Fibroblast of pulmonary artery (primary cell): ENCODE data around the gene SULT4A1.
"Not testable (repeated sequence)": the region's sequence is repeated elsewhere in the genome, so short reads cannot be mapped to it uniquely, and the experiment has no call there.

Experiments used
- DNase-seq: peaks from one replicate; pipeline ENCODE4 v3.0.0-alpha.2; 2010; ENCODE audit warnings: low read depth
- H3K4me3 ChIP-seq: replicated peaks from 2 replicates; pipeline ENCODE4 v1.5.1; 2011; ENCODE audit warnings: low read depth, mild to moderate bottlenecking, control low read depth, low read length, moderate library complexity
- CTCF ChIP-seq: IDR thresholded peaks from 2 replicates; pipeline ENCODE4 v1.5.1; 2011; ENCODE audit warnings: mild to moderate bottlenecking, control low read depth, low read length, inconsistent platforms; ENCODE audit errors: missing control alignments

SULT4A1 gene

DNA sequence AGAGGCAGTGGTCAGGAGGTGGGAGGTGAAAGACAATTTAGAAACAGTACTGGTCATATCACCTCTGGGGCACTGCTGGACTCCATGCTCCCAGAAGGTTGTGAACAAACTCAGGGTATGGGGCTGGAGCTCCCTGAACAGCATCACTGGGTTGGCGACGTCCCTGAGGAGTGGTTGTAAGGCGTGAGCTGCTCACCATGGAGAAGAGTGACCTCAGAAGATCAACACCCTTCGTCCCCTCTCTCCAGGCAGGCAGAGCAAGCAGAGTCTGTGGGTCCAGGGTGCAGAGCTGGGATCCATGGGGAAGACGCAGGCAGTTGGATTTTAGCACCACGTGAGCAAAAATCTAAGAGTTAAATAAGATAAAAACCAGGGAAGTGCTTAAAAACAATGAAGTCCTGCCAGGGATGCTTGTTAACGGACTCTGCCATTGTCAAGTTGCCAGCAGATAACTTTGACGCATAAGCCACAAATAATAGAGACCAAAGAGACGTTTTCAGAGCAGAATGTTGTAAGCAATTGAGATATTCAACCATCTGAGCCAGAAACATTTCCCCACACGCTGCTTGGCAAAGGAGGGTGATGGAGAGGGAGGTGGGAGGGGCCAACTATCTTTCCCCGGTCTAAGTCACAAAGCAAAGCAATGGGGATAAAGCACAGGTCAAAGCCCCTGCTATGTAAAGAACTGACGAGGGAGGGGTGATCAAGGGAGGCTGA is 15.9 kb upstream of the SULT4A1 start:
- DNase-seq = peak; percentile 64
- TF ChIP-seq CTCF = no peak
- H3K4me3 ChIP-seq = no peak overlapping the region

DNA sequence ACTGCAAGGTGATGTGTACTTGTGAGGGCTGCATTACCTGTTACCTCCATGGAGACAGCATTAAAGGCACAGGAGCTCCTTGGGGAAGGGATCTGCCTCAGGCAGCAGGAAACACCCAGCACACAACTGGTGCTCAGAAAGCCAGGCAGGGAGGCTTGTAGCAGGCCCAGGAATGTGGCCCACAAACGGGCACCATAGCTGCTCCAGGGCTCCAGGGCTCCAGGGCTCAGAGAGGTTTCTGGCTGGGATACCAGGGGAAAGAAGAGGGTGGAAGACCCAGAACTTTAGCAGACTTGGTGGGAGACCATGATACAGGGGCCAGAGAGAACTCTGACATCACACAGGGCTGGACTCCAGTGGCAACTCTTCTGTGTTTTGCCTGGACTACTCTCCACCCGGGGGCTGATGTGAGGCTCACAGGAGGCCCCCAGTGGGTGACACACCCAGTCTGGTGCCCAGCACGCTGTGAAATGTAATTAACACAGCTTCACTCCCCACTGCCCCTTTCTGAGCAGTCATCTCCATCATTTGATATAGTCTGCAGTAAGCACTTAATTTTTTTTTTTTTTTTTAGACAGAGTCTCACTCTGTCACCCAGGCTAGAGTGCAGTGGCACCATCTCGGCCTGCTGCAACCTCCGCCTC is 14.7 kb upstream of the SULT4A1 start:
- H3K4me3 ChIP-seq = no peak overlapping the region
- DNase-seq = no peak
- no peak for TF ChIP-seq CTCF

DNA sequence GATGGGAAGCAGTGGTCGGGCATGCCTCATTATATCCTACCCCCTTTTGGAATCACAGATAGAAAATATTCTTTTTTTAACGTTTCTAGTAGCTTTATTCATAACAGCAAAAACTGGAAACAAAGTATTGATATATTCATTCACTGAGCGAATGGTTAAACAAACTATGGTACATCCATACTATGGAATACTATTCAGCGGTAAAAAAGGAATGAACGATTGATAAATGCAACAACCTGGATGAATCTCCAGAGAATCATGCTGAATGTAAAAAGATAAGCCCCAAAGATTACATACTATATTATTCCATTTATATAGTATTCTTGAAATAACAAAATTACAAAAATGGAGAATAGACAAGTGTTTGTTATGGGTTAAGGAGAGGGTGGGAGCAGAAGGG is 7.5 kb upstream of the SULT4A1 start:
- no peak overlapping the region for H3K4me3 ChIP-seq
- no peak for DNase-seq
- TF ChIP-seq CTCF = no peak

- not testable (repeated sequence) for H3K4me3 ChIP-seq, DNase-seq
Observed at GRCh38 chr22:43869001-43869400, 6.7 kb upstream of the SULT4A1 start.

DNA sequence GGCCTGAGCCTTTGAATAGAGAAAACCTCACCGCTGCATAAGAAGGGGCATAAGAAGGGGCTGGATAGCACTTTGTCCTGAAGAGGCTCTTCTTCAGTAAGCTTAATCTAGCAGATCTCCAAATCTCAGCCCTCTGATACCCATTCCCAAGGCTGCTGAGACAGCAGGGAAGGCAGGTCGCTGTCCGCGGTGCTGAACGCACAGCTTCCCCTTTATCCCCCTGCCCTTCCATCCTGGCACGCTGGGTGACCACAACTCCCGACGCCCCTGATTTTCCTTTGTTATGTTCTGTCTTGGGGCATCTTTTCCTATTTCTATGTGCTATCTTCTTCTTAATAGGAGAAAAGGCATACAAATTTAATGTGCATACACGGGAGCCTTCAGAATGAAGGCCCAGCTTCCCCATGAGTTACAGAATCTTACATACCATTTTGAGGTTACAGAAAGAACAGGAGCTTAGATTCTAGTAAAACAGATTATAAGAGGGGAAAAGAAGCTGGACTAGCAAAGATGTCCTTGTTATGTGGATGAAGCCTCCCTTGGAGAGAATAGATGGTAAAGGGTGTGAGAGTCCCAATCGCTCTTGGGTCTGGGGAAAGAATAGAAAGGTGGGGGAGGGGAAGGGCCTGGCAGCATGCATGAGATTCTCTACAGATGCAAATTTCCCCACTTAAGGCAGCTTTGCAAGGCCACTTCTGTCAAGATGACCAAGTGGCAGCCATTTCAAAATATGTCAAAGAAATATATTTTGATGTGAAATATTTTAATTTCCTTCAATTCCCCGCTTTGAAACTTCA is 5.7 kb upstream of the SULT4A1 start:
- TF ChIP-seq CTCF = no peak
- peak; percentile 70 for DNase-seq
- no peak overlapping the region for H3K4me3 ChIP-seq

DNA sequence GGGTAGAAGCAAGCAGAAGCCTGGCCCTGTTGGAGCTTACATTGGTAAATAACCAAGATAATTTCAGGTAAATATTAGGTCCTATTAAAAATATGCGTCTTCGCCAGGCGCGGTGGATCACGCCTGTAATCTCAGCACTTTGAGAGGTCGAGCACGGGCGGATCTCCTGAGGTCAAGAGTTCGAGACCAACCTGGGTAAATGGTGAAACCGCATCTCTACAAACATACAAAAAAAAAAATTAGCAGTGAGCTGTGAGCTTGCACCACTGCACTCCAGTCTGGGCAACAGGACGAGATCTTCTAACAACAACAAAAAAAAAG is 529 bp upstream of the SULT4A1 start:
- no peak for DNase-seq
- peak overlapping the region; percentile 43 for H3K4me3 ChIP-seq
- TF ChIP-seq CTCF = no peak

DNA sequence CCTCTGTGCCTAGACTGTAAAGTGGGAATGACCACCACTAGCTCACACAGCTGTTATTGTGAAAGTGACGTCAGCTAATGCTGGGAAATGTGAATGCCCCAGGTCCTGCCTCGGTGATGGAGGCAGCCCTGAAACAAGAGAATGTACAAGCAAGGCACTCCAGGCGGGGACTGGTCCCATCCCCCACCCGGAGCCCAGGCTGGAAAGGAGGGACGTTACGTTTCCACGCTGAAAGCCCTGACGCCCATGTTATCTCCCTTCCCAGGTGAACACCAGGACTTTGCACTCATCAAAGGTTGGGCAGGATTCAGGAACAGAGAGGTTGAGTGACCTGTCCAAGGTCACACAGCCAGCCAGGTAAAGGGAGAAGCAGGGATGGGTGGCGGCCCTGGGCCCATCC is 784 bp downstream of the SULT4A1 start:
- DNase-seq = peak; percentile 39
- TF ChIP-seq CTCF = no peak
- H3K4me3 ChIP-seq = peak overlapping the region; percentile 57
